OCI-LY7 (cell line): ENCODE measurements around the gene PANK4.

ENCODE experiments used
- CTCF ChIP-seq: fragments of 200-600 bp; sonication (generic); conservative IDR thresholded peaks from 2 replicates; pipeline ENCODE4 v1.5.1; 2014; ENCODE audit warnings: mild to moderate bottlenecking, antibody characterized with exemption, low read length, moderate library complexity, mixed read lengths
- EZH2phosphoT487 ChIP-seq: fragments of 200-600 bp; sonication (generic); IDR thresholded peaks from 2 replicates; pipeline ENCODE4 v1.6.1; 2018; ENCODE audit warnings: low read depth, borderline replicate concordance, mild to moderate bottlenecking, mixed run types, antibody characterized with exemption, low read length, moderate library complexity, mixed read lengths

GRCh38 chr1:2493691-2494322 lies 32.6 kb downstream of the PANK4 start:
- TF ChIP-seq CTCF (no peak), EZH2phosphoT487 (no peak)
